Fibroblast of pulmonary artery (primary cell): ENCODE measurements around the gene DNAJB4.
A peak's percentile ranks its signal among the peaks of the same experiment; 100 is the strongest.

Experiments used
- DNase-seq: peaks from one replicate; pipeline ENCODE4 v3.0.0-alpha.2; 2010; ENCODE audit warnings: low read depth
- H3K4me3 ChIP-seq: replicated peaks from 2 replicates; pipeline ENCODE4 v1.5.1; 2011; ENCODE audit warnings: low read depth, mild to moderate bottlenecking, control low read depth, low read length, moderate library complexity
- CTCF ChIP-seq: IDR thresholded peaks from 2 replicates; pipeline ENCODE4 v1.5.1; 2011; ENCODE audit warnings: mild to moderate bottlenecking, control low read depth, low read length, inconsistent platforms; ENCODE audit errors: missing control alignments

The DNAJB4 gene

DNA sequence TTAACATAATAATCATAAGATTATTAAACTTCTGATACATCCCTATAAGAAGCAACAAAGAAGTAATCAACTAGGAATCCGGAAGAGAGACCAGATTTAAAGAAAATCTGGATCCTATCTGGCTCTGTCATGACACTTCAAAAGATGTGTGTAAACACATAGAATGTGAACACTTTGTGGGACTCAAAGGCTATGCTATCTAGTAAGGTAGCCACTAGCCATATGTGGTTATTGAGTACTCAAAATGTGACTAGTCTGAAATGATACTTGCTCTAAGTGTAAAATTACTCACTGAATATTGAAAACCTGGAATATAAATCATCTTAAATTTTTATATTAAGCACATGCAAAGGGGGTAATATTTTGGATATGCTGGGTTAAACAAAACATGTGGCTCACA lies 34.5 kb upstream of the DNAJB4 start:
- no peak overlapping the region for H3K4me3 ChIP-seq
- TF ChIP-seq CTCF, result no peak
- no peak for DNase-seq

DNA sequence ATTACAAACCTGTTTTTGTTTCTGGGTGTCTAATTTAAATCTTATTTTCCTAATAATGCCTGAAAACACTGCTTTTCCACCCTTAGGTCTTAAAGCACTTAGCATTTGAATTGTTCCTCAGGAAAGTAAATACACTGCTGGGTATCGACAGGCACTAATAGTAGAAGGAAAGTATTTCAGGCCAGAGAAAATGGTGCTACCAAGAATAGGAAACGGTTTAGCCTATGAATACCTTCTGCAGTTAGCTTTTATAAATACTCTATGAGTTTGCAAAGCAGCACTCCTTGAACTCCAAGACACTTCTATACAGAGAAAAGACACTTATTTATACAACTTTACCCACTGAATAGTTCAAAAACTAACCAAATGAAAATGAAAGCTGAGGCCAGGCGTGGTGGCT lies 32.7 kb upstream of the DNAJB4 start:
- no peak for TF ChIP-seq CTCF
- DNase-seq, result no peak
- no peak overlapping the region for H3K4me3 ChIP-seq

DNA sequence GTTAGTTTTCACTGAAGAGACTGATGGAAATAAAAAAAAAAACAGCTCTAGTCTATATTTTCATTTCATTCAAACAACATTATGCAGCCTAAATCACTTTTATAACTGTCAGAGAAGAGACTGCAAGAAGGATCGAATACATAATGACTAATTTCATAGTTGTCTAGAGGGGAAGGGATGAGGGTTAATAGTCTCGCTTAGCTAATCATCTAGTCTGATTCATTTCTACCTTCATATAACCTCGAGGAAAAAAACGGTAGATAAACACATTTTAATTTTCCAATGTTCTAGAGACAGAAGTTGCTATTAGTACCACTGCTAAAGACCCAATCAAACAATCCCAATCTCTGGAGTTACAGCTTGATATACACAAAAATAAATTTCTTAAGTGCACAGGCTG lies 29.4 kb upstream of the DNAJB4 start:
- peak; percentile 11 for DNase-seq
- H3K4me3 ChIP-seq, result peak overlapping the region; percentile 83
- TF ChIP-seq CTCF, result no peak

DNA sequence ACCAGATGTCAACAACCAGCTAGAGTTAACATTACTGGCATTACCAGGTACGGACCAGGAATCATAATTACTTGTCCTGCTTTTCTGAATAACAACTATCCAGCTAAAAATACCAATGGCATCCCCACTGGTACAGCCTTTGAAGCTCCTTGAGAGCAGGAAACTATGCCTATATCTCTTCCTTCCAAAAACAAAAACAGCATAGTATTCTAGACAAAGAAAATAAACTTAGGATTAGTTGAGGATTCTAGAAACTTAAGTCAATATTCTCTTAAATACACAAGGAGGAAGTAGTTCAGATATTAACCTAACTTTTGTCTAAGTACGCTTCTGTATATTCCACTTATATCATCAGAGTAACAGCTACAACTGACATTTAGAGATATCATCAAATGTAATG lies 28.8 kb upstream of the DNAJB4 start:
- H3K4me3 ChIP-seq, result peak overlapping the region; percentile 83
- no peak for DNase-seq
- TF ChIP-seq CTCF, result no peak

DNA sequence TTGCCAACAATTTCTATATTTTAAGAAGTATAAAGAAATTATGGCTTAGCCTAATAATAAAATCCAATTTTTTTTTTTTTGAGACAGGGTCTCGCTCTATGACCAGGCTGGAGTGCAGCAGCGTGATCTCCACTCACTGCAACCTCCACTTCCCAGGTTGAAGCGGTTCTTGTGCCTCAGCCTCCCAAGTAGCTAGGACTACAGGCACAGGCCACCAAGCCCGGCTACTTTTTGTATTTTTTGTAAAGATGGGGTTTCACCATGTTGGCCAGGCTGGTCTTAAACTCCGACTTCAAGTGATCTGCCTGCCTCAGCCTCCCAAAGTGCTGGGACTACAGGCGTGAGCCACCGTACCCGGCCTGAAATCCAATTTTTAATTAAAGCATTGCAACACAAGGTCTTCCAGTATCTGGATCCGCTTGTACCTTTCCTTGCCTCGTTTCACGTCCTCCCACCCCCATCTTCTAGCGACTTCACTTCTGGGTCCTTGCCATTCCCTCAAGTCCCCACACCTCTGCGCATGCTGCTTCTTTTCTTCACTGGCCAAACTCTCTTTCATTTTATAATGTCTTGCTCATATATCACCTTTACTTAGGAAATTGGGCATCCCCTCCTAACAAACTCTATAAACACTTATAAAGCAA lies 28.2 kb upstream of the DNAJB4 start:
- no peak for TF ChIP-seq CTCF
- peak overlapping the region; percentile 83 for H3K4me3 ChIP-seq
- no peak for DNase-seq

DNA sequence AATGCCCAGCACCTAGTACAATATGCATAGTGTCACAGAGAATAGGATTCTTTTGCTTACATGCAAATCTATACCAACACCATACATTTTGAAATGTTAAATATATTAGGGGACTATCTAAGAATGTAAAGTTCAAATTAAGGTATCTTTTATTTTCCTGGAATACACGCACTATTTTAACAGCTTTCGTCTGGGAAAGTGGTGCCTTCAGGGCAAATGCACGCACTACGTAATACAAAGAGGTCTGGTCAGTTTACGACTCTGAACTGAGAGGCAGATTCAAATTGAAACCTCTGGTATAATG lies 26.8 kb upstream of the DNAJB4 start:
- DNase-seq, result no peak
- peak overlapping the region; percentile 83 for H3K4me3 ChIP-seq
- TF ChIP-seq CTCF, result no peak

DNA sequence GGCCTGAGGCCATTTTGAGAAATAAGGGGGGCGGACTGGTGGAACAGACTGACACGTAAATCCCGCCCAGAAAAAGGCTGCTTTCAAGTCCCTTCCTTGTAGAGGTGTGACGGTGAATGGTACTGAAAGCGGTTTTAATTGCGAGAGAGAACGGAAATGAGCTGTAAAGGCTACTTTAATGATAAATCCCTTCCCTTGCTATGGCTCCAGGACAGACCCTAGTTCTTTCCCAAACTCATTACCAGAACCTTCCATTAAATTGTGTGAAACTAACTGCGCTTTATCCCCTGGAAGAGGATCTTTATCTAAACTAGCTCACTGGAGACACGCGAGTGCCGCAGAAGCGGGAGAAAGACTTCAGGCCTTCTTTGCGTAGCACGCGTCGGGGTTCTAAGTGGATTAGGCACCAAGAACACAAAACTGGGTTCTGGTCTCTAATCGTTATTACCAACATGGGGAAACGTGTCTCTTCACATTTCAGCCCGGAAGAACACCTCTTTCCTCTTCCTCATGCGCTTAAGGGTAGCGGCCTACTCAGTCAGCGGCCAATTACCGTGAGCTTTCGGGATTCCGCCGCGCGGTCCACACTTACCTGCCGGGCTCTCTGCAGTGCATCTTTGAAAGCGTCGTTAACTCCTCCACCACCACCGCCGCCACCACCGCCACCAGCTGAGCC lies 26.3 kb upstream of the DNAJB4 start:
- no peak for TF ChIP-seq CTCF
- peak overlapping the region; percentile 83 for H3K4me3 ChIP-seq
- peak; percentile 95 for DNase-seq
